Measurements from ENCODE around the gene PCAT7.
"Not testable (repeated sequence)": the region's sequence is repeated elsewhere in the genome, so short reads cannot be mapped to it uniquely, and the experiment has no call there.

PCAT7 gene

GRCh38 chr9:94554439-94555331 lies at the start of gene PCAT7:
PCAT7 (plus strand) TSS chr9:94555083.
- peak; percentile 60 for DNase-seq

DNA sequence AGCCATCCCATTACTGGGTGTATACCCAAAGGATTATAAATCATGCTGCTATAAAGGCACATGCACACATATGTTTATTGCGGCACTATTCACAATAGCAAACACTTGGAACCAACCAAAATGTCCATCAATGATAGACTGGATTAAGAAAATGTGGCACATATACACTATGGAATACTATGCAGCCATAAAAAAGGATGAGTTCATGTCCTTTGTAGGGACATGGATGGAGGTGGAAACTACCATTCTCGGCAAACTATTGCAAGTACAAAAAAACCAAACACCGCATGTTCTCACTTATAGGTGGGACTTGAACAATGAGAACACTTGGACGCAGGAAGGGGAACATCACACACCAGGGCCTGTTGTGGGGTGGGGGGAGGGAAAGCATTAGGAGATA lies 48.5 kb upstream of the PCAT7 start:
- DNase-seq, result not testable (repeated sequence)

- no peak for DNase-seq
Observed at GRCh38 chr9:94507531-94508258, 47.2 kb upstream of the PCAT7 start.

- DNase-seq, result no peak
Observed at GRCh38 chr9:94511134-94511954, 43.5 kb upstream of the PCAT7 start.

DNA sequence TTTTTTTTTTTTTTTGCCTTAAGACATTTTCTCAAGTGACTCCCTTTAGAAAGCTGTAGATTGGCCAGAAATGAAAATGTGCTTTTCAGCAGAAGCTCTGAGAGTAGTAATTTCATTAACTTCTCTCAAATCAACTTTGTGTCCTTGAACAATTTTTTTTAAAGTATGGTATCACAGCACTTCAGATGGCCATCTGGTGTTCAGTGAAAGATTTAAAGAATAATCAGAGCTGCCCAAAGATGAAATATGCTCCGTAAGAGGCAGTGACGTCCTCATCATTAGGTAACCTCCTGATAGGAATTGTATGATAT lies 43.0 kb upstream of the PCAT7 start:
- DNase-seq, result no peak

- no peak for DNase-seq
Observed at GRCh38 chr9:94514722-94515121, 40.2 kb upstream of the PCAT7 start.

DNA sequence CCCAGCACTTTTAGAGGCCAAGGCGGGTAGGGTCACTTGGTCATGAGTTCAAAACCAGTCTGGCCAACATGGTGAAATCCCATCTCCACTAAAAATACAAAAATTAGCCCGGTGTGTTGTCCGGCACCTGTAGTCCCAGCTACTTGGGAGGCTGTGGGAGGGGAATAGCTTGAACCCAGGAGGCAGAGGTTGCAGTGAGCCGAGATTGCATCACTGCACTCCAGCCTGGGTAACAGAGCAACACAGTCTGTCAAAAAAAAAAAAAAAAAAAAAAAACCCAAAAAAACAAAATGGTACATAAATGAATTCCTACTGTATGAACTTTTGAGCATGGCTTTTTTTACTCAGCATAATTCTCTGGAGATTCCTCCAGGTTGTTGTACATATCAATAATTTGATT lies 37.6 kb upstream of the PCAT7 start:
- DNase-seq, result no peak

GRCh38 chr9:94525396-94526035 lies 29.4 kb upstream of the PCAT7 start:
- DNase-seq, result no peak

DNA sequence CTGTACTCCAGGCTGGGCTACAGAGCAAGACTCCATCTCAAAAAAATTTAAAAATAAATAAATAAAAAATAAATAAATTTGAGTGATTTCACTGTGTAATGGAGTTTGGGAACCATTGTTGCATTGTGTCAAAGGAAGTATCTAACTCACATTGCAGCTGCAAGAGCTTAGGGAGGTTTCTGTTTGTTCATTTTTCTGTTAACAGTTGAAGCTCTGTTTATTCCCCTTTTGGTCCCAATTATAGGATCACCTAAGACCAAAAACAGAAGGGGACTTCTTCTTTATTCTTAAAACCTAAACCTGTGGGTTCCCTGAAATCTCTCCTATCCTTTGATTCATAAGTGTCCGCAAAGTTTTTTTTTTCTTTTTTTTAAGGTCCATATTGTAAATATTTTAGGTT lies 28.6 kb upstream of the PCAT7 start:
- no peak for DNase-seq

- DNase-seq, result no peak
Observed at GRCh38 chr9:94526951-94527350, 27.9 kb upstream of the PCAT7 start.

- no peak for DNase-seq
Observed at GRCh38 chr9:94528886-94529285, 26.0 kb upstream of the PCAT7 start.

DNA sequence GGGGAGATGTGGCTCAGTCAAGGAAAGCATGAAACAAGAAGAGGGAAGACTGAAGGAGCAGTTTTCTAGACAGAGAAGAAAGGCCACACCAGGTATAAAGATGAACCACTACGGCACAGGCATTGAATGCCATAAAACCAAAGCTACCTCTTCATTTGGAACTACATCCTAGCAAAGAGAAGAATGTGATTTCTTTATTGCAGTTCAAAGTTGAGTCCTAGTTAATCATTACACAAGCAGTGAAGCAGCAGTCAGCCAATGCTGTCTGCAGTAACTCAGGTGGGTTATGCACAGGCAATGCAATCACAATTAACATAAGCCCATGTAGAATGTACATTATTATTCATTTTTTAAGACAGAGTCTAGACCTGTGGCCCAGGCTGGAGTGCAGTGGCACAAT lies 21.7 kb upstream of the PCAT7 start:
- no peak for DNase-seq

DNA sequence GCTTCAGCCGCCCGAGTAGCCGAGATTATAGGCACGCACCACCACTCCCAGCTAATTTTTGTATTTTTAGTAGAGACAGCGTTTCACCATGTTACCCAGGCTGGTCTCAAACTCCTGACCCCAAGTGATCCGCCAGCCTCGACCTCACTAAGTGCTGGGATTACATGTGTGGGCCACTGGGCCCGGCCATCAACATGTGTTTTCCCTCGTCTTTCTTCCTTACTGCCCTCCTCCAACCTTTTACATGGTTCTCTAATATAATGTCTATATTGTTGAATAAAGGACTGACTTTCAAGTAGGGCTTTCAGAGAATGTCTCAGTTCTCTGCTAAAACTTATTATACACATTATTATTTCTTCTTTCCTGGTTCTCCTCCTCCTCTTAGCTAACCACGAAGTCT lies 21.3 kb upstream of the PCAT7 start:
- DNase-seq, result no peak

DNA sequence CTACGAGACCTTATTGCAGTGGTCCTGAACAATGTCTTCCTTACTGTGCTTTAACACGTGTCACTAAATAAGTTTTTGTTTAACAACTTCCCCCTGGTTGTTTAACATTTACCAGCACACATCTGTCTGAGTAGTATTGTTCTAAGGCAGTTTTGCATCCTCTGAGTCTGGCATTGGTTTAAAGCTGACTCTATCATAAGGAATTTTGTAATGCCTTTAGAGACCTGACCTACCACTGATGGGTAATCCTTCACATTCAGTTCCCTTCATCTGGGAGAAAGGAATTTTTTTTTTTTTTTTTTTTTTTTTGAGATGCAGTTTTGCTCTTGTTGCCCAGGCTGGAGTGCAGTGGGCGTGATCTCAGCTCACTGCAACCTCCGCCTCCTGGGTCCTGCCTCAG lies 20.0 kb upstream of the PCAT7 start:
- no peak for DNase-seq

GRCh38 chr9:94538908-94539307 lies 16.0 kb upstream of the PCAT7 start:
- DNase-seq, result no peak

- not testable (repeated sequence) for DNase-seq
Observed at GRCh38 chr9:94544335-94544734, 10.5 kb upstream of the PCAT7 start.

GRCh38 chr9:94545940-94546339 lies 8.9 kb upstream of the PCAT7 start:
- no peak for DNase-seq

- DNase-seq, result no peak
Observed at GRCh38 chr9:94553029-94553938, 1.6 kb upstream of the PCAT7 start.

DNA sequence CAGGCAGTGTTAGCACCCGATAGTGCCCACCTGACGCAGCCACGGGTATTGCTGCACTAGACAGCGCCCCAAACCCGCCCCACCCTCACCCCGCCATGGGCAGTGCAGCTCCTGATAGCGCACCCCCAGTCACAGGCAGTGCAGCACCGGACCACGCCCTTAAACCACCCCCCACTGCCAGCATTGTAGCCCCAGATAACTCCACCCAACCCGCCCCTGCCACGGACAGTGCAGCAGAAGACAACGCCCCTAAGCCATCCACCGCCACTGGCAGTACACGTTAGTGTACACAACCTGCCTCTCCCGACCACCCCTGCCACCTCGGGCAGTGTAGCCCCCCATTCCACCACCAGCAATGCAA lies 825 bp upstream of the PCAT7 start:
- DNase-seq, result peak; percentile 60

DNA sequence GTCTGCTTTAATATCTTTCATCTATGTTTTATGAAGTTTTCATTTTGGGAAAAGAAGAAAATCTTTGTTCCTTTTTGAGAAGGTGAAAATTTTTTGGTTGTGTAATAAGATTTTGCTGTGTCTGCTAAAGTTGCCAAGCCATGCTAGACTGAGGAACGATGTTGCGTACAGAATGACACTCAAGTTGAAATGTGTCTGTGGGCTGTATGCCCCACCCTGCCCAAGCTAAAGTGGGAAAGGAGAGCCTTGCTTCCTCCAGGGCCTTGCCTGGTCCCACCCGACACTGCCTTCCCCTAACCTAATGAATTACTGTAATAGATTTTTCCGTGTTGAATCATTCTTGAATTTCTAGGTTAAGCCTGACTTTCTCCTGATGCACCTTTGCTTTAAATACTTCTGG lies 2.5 kb downstream of the PCAT7 start:
- DNase-seq, result no peak

GRCh38 chr9:94560237-94560636 lies 5.4 kb downstream of the PCAT7 start:
- DNase-seq, result no peak

DNA sequence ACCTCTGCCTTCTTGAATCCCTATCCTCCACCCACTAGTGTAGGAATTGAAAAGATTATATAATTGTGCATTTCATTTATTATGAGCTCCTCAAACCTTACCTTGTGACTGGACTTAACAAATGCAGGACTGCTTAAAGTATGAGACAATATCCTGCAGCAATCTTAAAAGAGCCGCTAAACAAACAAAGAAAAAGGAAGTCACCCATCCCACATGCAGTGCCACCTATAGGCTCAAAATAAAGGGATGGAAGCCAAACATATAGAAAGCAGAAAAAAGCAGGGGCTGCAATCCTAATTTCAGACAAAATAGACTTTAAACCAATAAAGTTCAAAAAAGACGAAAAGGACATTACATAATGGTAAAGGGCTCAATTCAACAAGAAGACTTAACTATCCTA lies 8.7 kb downstream of the PCAT7 start:
- DNase-seq, result peak; percentile 20

Measured in hematopoietic multipotent progenitor cell treated with erythropoietin and hydrocortisone succinate and interleukin-3 and kit ligand, for 6 days (in vitro differentiated cells).